IMR-90 (cell line): ENCODE measurements around the gene SIGLEC9. TPM values are rescaled to one million over a fixed set of nuclear protein-coding genes. Genes with fewer than 3 reads are reported as not detected.

ENCODE experiments used
- ATAC-seq: fragments of 200-7000 bp; cut with Tn5 transposase; 2 replicates; pipeline ENCODE4 v1.9.1; 2020; ENCODE audit warnings: low read depth, mild to moderate bottlenecking, moderate library complexity
- BruUV-seq: library from RNA; stranded (reverse); fragments of 400-500 nt; replicated peaks from 2 replicates; lab custom pipeline; 2021; lab: Mats Ljungman, UMichigan
- CTCF ChIA-PET: fragments of 300-600 bp; formaldehyde crosslinking; extraction: SDS; loops from one replicate; lab custom pipeline; 2021; ENCODE audit warnings: antibody characterized with exemption; lab: Yijun Ruan, JAX
- POLR2A ChIA-PET: fragments of 300-600 bp; sonication (Branson Sonifier 250); formaldehyde crosslinking; loops from one replicate; lab custom pipeline; 2022; ENCODE audit warnings: antibody characterized with exemption; ENCODE audit not compliant: unreplicated experiment; lab: Charles Lee
- DNase-seq: peaks from one replicate; pipeline ENCODE4 v3.0.0; 2013
- H2AFZ ChIP-seq: replicated peaks from 2 replicates; pipeline ENCODE3; 2013; ENCODE audit warnings: low read length, mild to moderate bottlenecking; ENCODE audit not compliant: poor library complexity
- H2AK5ac ChIP-seq: 2 replicates; pipeline ENCODE4 v1.6.1; 2013; ENCODE audit warnings: low read depth, low read length, inconsistent platforms
- H2AK9ac ChIP-seq: replicated peaks from 2 replicates; pipeline ENCODE3; 2013; ENCODE audit warnings: mild to moderate bottlenecking, low read depth, low read length, moderate library complexity; ENCODE audit not compliant: poor library complexity
- H2BK120ac ChIP-seq: 2 replicates; pipeline ENCODE4 v1.6.1; 2013; ENCODE audit warnings: low read depth, low read length, inconsistent platforms
- H2BK15ac ChIP-seq: 3 replicates; pipeline ENCODE4 v1.6.1; 2013; ENCODE audit warnings: low read depth, low read length, inconsistent platforms
- H2BK20ac ChIP-seq: 2 replicates; pipeline ENCODE4 v1.6.1; 2013; ENCODE audit warnings: low read depth, mild to moderate bottlenecking, inconsistent platforms, low read length, moderate library complexity
- H2BK5ac ChIP-seq: 2 replicates; pipeline ENCODE4 v1.6.1; 2013; ENCODE audit warnings: mild to moderate bottlenecking, low read depth, low read length, inconsistent platforms; ENCODE audit not compliant: poor library complexity, severe bottlenecking
- H3K14ac ChIP-seq: replicated peaks from 2 replicates; pipeline ENCODE4 v1.6.1; 2013; ENCODE audit warnings: low read depth, low read length, inconsistent platforms
- H3K18ac ChIP-seq: 2 replicates; pipeline ENCODE4 v1.6.1; 2013; ENCODE audit warnings: low read depth, low read length, control low read depth
- H3K23ac ChIP-seq: 2 replicates; pipeline ENCODE4 v1.6.1; 2013; ENCODE audit warnings: low read depth, low read length, inconsistent platforms
- H3K27ac ChIP-seq: 2 replicates; pipeline ENCODE4 v1.5.1; 2013; ENCODE audit warnings: mild to moderate bottlenecking, control low read depth, low read length; ENCODE audit not compliant: insufficient read depth
- H3K27me3 ChIP-seq: 2 replicates; pipeline ENCODE4 v1.6.1; 2013; ENCODE audit warnings: low read length; ENCODE audit not compliant: control insufficient read depth, insufficient read depth
- H3K36me3 ChIP-seq: 2 replicates; pipeline ENCODE4 v1.6.1; 2013; ENCODE audit warnings: low read length, mixed read lengths; ENCODE audit not compliant: control insufficient read depth, insufficient read depth
- H3K4ac ChIP-seq: 2 replicates; pipeline ENCODE4 v1.6.1; 2013; ENCODE audit warnings: low read depth, low read length, inconsistent platforms
- H3K4me1 ChIP-seq: 2 replicates; pipeline ENCODE4 v1.6.1; 2013; ENCODE audit warnings: low read length, mixed read lengths; ENCODE audit not compliant: control insufficient read depth, insufficient read depth
- H3K4me2 ChIP-seq: 2 replicates; pipeline ENCODE4 v1.6.1; 2013; ENCODE audit warnings: low read depth, mild to moderate bottlenecking, control low read depth, low read length, moderate library complexity
- H3K4me3 ChIP-seq: 2 replicates; pipeline ENCODE4 v1.5.1; 2013; ENCODE audit warnings: low read depth, mild to moderate bottlenecking, control low read depth, low read length, moderate library complexity; ENCODE audit not compliant: insufficient read depth
- H3K56ac ChIP-seq: 2 replicates; pipeline ENCODE4 v1.6.1; 2013; ENCODE audit warnings: low read length, inconsistent platforms; ENCODE audit not compliant: insufficient read depth; ENCODE audit errors: extremely low read depth
- H3K79me1 ChIP-seq, 2 experiments: 2 replicates each; pipeline ENCODE4 v1.6.1; 2013; ENCODE audit warnings: low read length in 2 of 2, inconsistent platforms in 1 of 2, low read depth in 1 of 2
- H3K9ac ChIP-seq: 2 replicates; pipeline ENCODE4 v1.6.1; 2013; ENCODE audit warnings: low read depth, low read length, control low read depth
- H3K9me1 ChIP-seq: 2 replicates; pipeline ENCODE4 v1.6.1; 2013; ENCODE audit warnings: low read length, inconsistent platforms; ENCODE audit not compliant: insufficient read depth
- H3K9me3 ChIP-seq: 2 replicates; pipeline ENCODE4 v1.6.1; 2013; ENCODE audit warnings: low read length; ENCODE audit not compliant: control insufficient read depth, insufficient read depth
- H4K20me1 ChIP-seq: 2 replicates; pipeline ENCODE4 v1.6.1; 2013; ENCODE audit warnings: low read length, inconsistent platforms; ENCODE audit not compliant: insufficient read depth
- H4K5ac ChIP-seq: 2 replicates; pipeline ENCODE4 v1.6.1; 2013; ENCODE audit warnings: mild to moderate bottlenecking, low read depth, low read length, control low read depth
- H4K8ac ChIP-seq, 2 experiments: 2 replicates each; pipeline ENCODE4 v1.6.1; 2013; ENCODE audit warnings: low read depth in 2 of 2, low read length in 2 of 2, control low read depth in 1 of 2, inconsistent platforms in 1 of 2
- H4K91ac ChIP-seq: 2 replicates; pipeline ENCODE4 v1.6.1; 2013; ENCODE audit warnings: low read depth, low read length, inconsistent platforms; ENCODE audit not compliant: insufficient read depth
- BHLHE40 ChIP-seq: fragments of 150-350 bp; IDR thresholded peaks from 2 replicates; pipeline ENCODE4 v1.6.1; 2016; ENCODE audit warnings: mild to moderate bottlenecking, low read depth, low read length
- CEBPB ChIP-seq: IDR thresholded peaks from 2 replicates; pipeline ENCODE4 v1.6.1; 2012; ENCODE audit warnings: low read depth, low read length, improper control_type of control experiment
- CHD1 ChIP-seq: IDR thresholded peaks from 2 replicates; pipeline ENCODE4 v1.6.1; 2012; ENCODE audit warnings: low read depth, low read length, improper control_type of control experiment
- FOS ChIP-seq: fragments of 150-350 bp; IDR thresholded peaks from 2 replicates; pipeline ENCODE4 v1.6.1; 2016; ENCODE audit warnings: low read depth, low read length
- MAFK ChIP-seq: IDR thresholded peaks from 2 replicates; pipeline ENCODE4 v1.6.1; 2012; ENCODE audit warnings: low read depth, low read length, improper control_type of control experiment
- MAZ ChIP-seq: IDR thresholded peaks from 2 replicates; pipeline ENCODE4 v1.6.1; 2012; ENCODE audit warnings: low read depth, mild to moderate bottlenecking, low read length, improper control_type of control experiment, moderate library complexity, borderline replicate concordance
- MXI1 ChIP-seq: IDR thresholded peaks from 2 replicates; pipeline ENCODE4 v1.6.1; 2012; ENCODE audit warnings: low read depth, mild to moderate bottlenecking, low read length, moderate library complexity, borderline replicate concordance
- NFE2L2 ChIP-seq: fragments of 150-350 bp; IDR thresholded peaks from 2 replicates; pipeline ENCODE4 v1.6.1; 2016; ENCODE audit warnings: low read depth, mild to moderate bottlenecking, low read length
- POLR2A ChIP-seq: IDR thresholded peaks from 2 replicates; pipeline ENCODE4 v1.6.1; 2012; ENCODE audit warnings: mild to moderate bottlenecking, low read depth, low read length
- RAD21 ChIP-seq: IDR thresholded peaks from 2 replicates; pipeline ENCODE4 v1.6.1; 2012; ENCODE audit warnings: low read length, improper control_type of control experiment
- RCOR1 ChIP-seq: IDR thresholded peaks from 2 replicates; pipeline ENCODE4 v1.6.1; 2012; ENCODE audit warnings: mild to moderate bottlenecking, low read length, improper control_type of control experiment; ENCODE audit not compliant: insufficient replicate concordance
- RFX5 ChIP-seq: IDR thresholded peaks from 2 replicates; pipeline ENCODE4 v1.8.0; 2012; ENCODE audit warnings: low read depth, mild to moderate bottlenecking, low read length, moderate library complexity
- SMC3 ChIP-seq: fragments of 150-350 bp; IDR thresholded peaks from 2 replicates; pipeline ENCODE4 v1.6.1; 2016; ENCODE audit warnings: low read depth, mild to moderate bottlenecking, antibody characterized with exemption, low read length, moderate library complexity
- WGBS, 2 experiments: methylation state at CpG; one replicate each; pipeline versions ENCODE4 v1.1.5 to v1.1.7; 2013; ENCODE audit warnings: missing lambda C conversion rate in 2 of 2; ENCODE audit not compliant: insufficient read length in 1 of 2; ENCODE audit errors: extremely low coverage in 2 of 2; 5-methylcytosine and 5-hydroxymethylcytosine counted together
- dilution Hi-C: fragments of 300-500 bp; cut with HindIII; formaldehyde crosslinking; loops from one replicate; pipeline ENCODE4 v1.14.3; 2018; ENCODE audit warnings: low sequenced_read_pairs; ENCODE audit not compliant: unreplicated experiment
- in situ Hi-C: fragments of 300-500 bp; cut with MboI; formaldehyde crosslinking; loops from 3 replicates; pipeline ENCODE4 v1.14.3; 2019; ENCODE audit warnings: low sequenced_read_pairs, inconsistent platforms, mixed read lengths
- intact Hi-C: fragments of 100-400 bp; cut with micrococcal nuclease; formaldehyde crosslinking; loops from 2 replicates; pipeline ENCODE4 v1.10.0; 2022
- polyA plus RNA-seq, 3 experiments: library from polyadenylated mRNA; depleted of rRNA; stranded (reverse); fragments of >200 nt; gene quantifications; 2 replicates each; pipeline ENCODE4 v1.2.3, GENCODE V29; 2012; ENCODE audit warnings: low replicate concordance in 1 of 3
- total RNA-seq: library from RNA; depleted of rRNA; stranded (reverse); fragments of >200 nt; gene quantifications from 2 replicates; pipeline ENCODE4 v1.2.3, GENCODE V29; 2012
- TF ChIP-seq, protein P1 (sequence below): conservative IDR thresholded peaks from 2 replicates; pipeline ENCODE4 v1.5.1; 2012; ENCODE audit warnings: mild to moderate bottlenecking, low read depth, low read length, improper control_type of control experiment
- TF ChIP-seq, protein P2 (sequence below): fragments of 150-350 bp; IDR thresholded peaks from 2 replicates; pipeline ENCODE4 v1.6.1; 2017; ENCODE audit warnings: mild to moderate bottlenecking, antibody characterized with exemption, low read length, low read depth
- TF ChIP-seq, protein P3 (sequence below): fragments of 150-350 bp; IDR thresholded peaks from 2 replicates; pipeline ENCODE4 v1.6.1; 2016; ENCODE audit warnings: low read depth, mild to moderate bottlenecking, low read length, moderate library complexity, borderline replicate concordance

The SIGLEC9 gene
- total and polyA plus RNA-seq, 2 of the 4 experiments (the other 2 are of a cell fraction): 0.03 TPM; not detected in 1

DNA sequence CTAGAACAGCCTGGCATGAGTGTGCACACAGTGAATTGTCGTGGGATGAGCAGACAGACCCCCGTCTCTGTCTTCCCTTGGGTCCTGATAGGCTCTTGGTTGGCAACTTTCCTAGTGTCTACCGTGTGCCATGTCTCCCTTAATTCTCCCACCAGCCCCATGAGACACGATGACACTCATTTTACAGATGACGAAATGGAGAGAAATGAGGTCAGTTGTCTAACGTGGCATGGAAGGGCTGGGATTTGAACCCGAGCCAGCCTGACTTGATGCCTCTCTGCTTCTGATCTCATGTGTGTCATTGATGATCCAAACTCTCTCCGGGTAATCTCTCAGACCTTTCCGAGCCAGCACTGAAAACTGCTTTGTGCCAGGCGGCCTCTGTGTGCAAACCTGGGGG is 33.6 kb upstream of the SIGLEC9 start:
- intact Hi-C loops (no loop called here), in situ Hi-C loops (no loop called here), dilution Hi-C loops (no loop called here)
- Histone ChIP-seq H4K20me1 (0 out of 2 replicates have a peak, but pooled peaks cover 3% of the 10 kb centered on the region), H3K9ac (no peak overlapping the region), H3K4ac (no peak overlapping the region), H3K14ac (no peak overlapping the region), H2AK5ac (no peak overlapping the region), H3K23ac (no peak overlapping the region), H2BK120ac (no peak overlapping the region), H4K5ac (no peak overlapping the region), H2BK5ac (no peak overlapping the region), H3K4me1 (peaks cover 3% of the 10 kb centered on the region; the same call in 1 of the 2 replicates), H3K9me1 (no peaks in the 10 kb centered on the region), H2BK20ac (no peak overlapping the region), H3K56ac (no peak overlapping the region), H3K9me3 (no peaks in the 10 kb centered on the region), H4K91ac (no peak overlapping the region), H2BK15ac (no peak overlapping the region), H3K27me3 (no peaks in the 10 kb centered on the region), H3K18ac (no peak overlapping the region), H2AK9ac (no peak overlapping the region), H3K79me1 (no peaks in the 10 kb centered on the region), H2AFZ (no peak overlapping the region), H3K4me2 (no peak overlapping the region), H3K36me3 (no peaks in the 10 kb centered on the region), H4K8ac (no peak overlapping the region), H3K27ac (no peak overlapping the region), H3K4me3 (no peak overlapping the region)
- DNase-seq (no peak), ATAC-seq (no peak)
- POLR2A ChIA-PET: no interaction called here
- TF ChIP-seq RFX5: no peak
- no peak for TF ChIP-seq BHLHE40
- no peak for TF ChIP-seq NFE2L2
- no peak for TF ChIP-seq MAZ
- TF ChIP-seq, protein P1, sequence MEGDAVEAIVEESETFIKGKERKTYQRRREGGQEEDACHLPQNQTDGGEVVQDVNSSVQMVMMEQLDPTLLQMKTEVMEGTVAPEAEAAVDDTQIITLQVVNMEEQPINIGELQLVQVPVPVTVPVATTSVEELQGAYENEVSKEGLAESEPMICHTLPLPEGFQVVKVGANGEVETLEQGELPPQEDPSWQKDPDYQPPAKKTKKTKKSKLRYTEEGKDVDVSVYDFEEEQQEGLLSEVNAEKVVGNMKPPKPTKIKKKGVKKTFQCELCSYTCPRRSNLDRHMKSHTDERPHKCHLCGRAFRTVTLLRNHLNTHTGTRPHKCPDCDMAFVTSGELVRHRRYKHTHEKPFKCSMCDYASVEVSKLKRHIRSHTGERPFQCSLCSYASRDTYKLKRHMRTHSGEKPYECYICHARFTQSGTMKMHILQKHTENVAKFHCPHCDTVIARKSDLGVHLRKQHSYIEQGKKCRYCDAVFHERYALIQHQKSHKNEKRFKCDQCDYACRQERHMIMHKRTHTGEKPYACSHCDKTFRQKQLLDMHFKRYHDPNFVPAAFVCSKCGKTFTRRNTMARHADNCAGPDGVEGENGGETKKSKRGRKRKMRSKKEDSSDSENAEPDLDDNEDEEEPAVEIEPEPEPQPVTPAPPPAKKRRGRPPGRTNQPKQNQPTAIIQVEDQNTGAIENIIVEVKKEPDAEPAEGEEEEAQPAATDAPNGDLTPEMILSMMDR: no peak
- TF ChIP-seq, protein P2, sequence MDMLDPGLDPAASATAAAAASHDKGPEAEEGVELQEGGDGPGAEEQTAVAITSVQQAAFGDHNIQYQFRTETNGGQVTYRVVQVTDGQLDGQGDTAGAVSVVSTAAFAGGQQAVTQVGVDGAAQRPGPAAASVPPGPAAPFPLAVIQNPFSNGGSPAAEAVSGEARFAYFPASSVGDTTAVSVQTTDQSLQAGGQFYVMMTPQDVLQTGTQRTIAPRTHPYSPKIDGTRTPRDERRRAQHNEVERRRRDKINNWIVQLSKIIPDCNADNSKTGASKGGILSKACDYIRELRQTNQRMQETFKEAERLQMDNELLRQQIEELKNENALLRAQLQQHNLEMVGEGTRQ: no peak
- no peak for TF ChIP-seq CEBPB
- TF ChIP-seq RCOR1: no peak
- TF ChIP-seq RAD21: no peak
- TF ChIP-seq POLR2A: no peak
- TF ChIP-seq, protein P3, sequence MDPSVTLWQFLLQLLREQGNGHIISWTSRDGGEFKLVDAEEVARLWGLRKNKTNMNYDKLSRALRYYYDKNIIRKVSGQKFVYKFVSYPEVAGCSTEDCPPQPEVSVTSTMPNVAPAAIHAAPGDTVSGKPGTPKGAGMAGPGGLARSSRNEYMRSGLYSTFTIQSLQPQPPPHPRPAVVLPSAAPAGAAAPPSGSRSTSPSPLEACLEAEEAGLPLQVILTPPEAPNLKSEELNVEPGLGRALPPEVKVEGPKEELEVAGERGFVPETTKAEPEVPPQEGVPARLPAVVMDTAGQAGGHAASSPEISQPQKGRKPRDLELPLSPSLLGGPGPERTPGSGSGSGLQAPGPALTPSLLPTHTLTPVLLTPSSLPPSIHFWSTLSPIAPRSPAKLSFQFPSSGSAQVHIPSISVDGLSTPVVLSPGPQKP: no peak
- TF ChIP-seq FOS: no peak
- TF ChIP-seq SMC3: no peak
- TF ChIP-seq CHD1: no peak
- no peak for TF ChIP-seq MXI1
- TF ChIP-seq MAFK: no peak
- 70% methylated on average over 3 of the region's 10 CpGs; no CpG with 5 or more reads in 1 of the 2 experiments for WGBS, 2 experiments
- CTCF ChIA-PET: no interaction called here
- BruUV-seq: no TSS peak
